ENCODE data around the gene VIPR2. TPM values are rescaled to one million over a fixed set of nuclear protein-coding genes. Genes with fewer than 3 reads are reported as not detected.
"Not testable (repeated sequence)": the region's sequence is repeated elsewhere in the genome, so short reads cannot be mapped to it uniquely, and the experiment has no call there.

VIPR2 gene
- total RNA-seq, 4 donors from 2014 or later, result 9.3 to 16.6 (median 12.1) TPM

- DNase-seq (ENCODE audit: extremely low spot score), result no peak
- no peaks in the 10 kb centered on the region for H3K27me3 ChIP-seq
- no peaks in the 10 kb centered on the region for H3K36me3 ChIP-seq
- no peak overlapping the region for H3K27ac ChIP-seq (replicated peaks in 1 of 4)
- no peaks in the 10 kb centered on the region for H3K9me3 ChIP-seq
- intact Hi-C loops (cut with DNase I), result no loop called here
- no peak overlapping the region for H3K4me3 ChIP-seq
- H3K4me1 ChIP-seq, result peaks cover 22 to 39% (median 27%) of the 10 kb centered on the region in 4 donors
- WGBS, result 88% methylated on average over 17 of the region's 17 CpGs
- TF ChIP-seq POLR2A (IDR thresholded peaks at IDR 0.05; ENCODE audit: low read depth) (no peak), CTCF (IDR thresholded peaks at IDR 0.05) (no peak)
Observed at GRCh38 chr7:159009951-159010350, 134.7 kb downstream of the VIPR2 start.

DNA sequence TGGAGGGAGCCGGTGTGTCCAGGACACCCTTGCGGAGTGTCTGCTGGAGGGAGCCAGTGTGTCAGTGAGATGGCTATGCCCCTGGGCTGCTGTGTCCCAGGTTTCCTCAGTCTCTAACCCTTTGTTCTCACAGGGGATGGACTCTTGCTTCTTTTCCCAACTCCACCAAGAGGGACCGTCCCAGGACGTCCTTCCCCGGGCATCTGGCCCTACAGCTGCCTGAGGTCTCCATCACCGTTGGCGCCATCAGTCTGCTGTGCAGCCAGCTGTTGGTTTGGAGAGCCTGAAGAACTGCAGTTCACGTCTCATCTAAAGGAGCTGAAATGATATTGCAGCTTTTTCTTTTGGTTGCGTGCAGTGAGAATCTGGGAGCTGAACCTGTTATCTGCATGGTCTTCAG lies 136.2 kb downstream of the VIPR2 start:
- Histone ChIP-seq H3K4me1 (peaks cover 8 to 24% (median 13%) of the 10 kb centered on the region in 4 donors), H3K27me3 (no peaks in the 10 kb centered on the region), H3K36me3 (no peaks in the 10 kb centered on the region), H3K9me3 (no peaks in the 10 kb centered on the region), H3K27ac (replicated peaks in 1 of 4) (no peak overlapping the region), H3K4me3 (no peak overlapping the region)
- 87% methylated on average over 9 of the region's 9 CpGs for WGBS
- no peak for DNase-seq (ENCODE audit: extremely low spot score)
- intact Hi-C loops (cut with DNase I), result no loop called here
- TF ChIP-seq POLR2AphosphoS5 (IDR thresholded peaks at IDR 0.05) (no peak), CTCF (IDR thresholded peaks at IDR 0.05) (no peak), EP300 (IDR thresholded peaks at IDR 0.05) (no peak), POLR2A (IDR thresholded peaks at IDR 0.05; ENCODE audit: low read depth) (no peak)

- no peaks in the 10 kb centered on the region for H3K9me3 ChIP-seq
- H3K4me1 ChIP-seq, result peaks cover 4 to 19% (median 11%) of the 10 kb centered on the region in 4 donors
- H3K4me3 ChIP-seq, result no peak overlapping the region
- no peak overlapping the region for H3K27ac ChIP-seq (replicated peaks in 1 of 4)
- H3K36me3 ChIP-seq, result no peaks in the 10 kb centered on the region
- 61% methylated on average over 5 of the region's 5 CpGs for WGBS
- intact Hi-C loops (cut with DNase I), result no loop called here
- TF ChIP-seq POLR2A (IDR thresholded peaks at IDR 0.05; ENCODE audit: low read depth) (no peak), POLR2AphosphoS5 (IDR thresholded peaks at IDR 0.05) (no peak), EP300 (IDR thresholded peaks at IDR 0.05) (no peak), CTCF (IDR thresholded peaks at IDR 0.05) (no peak)
- no peak for DNase-seq (ENCODE audit: extremely low spot score)
- no peaks in the 10 kb centered on the region for H3K27me3 ChIP-seq
Observed at GRCh38 chr7:159007996-159008389, 136.7 kb downstream of the VIPR2 start.

GRCh38 chr7:159007364-159007995 lies 137.2 kb downstream of the VIPR2 start:
- no peak overlapping the region for H3K4me3 ChIP-seq
- no peaks in the 10 kb centered on the region for H3K36me3 ChIP-seq
- H3K27me3 ChIP-seq, result no peaks in the 10 kb centered on the region
- no peak for DNase-seq (ENCODE audit: extremely low spot score)
- TF ChIP-seq POLR2AphosphoS5 (IDR thresholded peaks at IDR 0.05), result no peak
- intact Hi-C loops (cut with DNase I), result no loop called here
- H3K27ac ChIP-seq (replicated peaks in 1 of 4), result no peak overlapping the region
- H3K9me3 ChIP-seq, result no peaks in the 10 kb centered on the region
- 87% methylated on average over 18 of the region's 19 CpGs for WGBS
- peaks cover 0 to 14% (median 7%) of the 10 kb centered on the region in 4 donors for H3K4me1 ChIP-seq

DNA sequence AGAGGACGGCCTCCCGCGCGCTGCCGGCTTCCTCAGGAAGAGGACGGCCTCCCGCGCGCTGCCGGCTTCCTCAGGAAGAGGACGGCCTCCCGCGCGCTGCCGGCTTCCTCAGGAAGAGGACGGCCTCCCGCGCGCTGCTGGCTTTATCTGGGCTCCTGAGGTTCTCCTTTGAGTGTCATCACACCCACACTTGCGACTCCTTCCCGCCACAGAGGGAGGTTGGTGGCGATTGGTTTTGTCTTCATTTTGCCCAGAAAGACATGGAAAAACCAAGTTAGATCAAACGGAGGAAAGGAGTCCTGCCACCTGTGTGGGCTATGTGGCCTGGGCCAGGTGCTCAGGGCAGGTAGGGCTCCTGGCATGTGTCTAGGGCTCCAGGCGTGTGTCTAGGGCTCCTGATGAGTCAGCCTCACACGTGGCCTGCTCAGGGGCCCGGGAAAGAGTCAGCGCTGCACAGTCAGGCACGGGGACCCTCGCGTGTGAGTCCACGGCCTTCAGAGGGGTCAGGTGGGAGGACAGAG lies 138.0 kb downstream of the VIPR2 start:
- peaks cover 0 to 6% (median 3%) of the 10 kb centered on the region in 4 donors for H3K4me1 ChIP-seq
- DNase-seq (ENCODE audit: extremely low spot score), result no peak
- 91% methylated on average over 17 of the region's 31 CpGs for WGBS
- no peak for TF ChIP-seq POLR2AphosphoS5 (IDR thresholded peaks at IDR 0.05)
- TF ChIP-seq EP300 (IDR thresholded peaks at IDR 0.05), result no peak
- no peak for TF ChIP-seq POLR2A (IDR thresholded peaks at IDR 0.05; ENCODE audit: low read depth)
- no peak for TF ChIP-seq CTCF (IDR thresholded peaks at IDR 0.05)
- H3K27me3 ChIP-seq, result no peaks in the 10 kb centered on the region
- no peak overlapping the region for H3K4me3 ChIP-seq
- no peaks in the 10 kb centered on the region for H3K9me3 ChIP-seq
- intact Hi-C loops (cut with DNase I), result no loop called here
- no peaks in the 10 kb centered on the region for H3K36me3 ChIP-seq
- H3K27ac ChIP-seq (replicated peaks in 1 of 4), result no peak overlapping the region

- H3K4me1 ChIP-seq; H3K4me3 ChIP-seq; DNase-seq (ENCODE audit: extremely low spot score); H3K36me3 ChIP-seq; intact Hi-C loops (cut with DNase I); H3K9me3 ChIP-seq; H3K27me3 ChIP-seq; H3K27ac ChIP-seq (replicated peaks in 1 of 4): not testable (repeated sequence)
- 100% methylated on average over 1 of the region's 69 CpGs for WGBS
Observed at GRCh38 chr7:159006022-159006609, 138.6 kb downstream of the VIPR2 start.
